Hematopoietic multipotent progenitor cell treated with erythropoietin and hydrocortisone succinate and interleukin-3 and kit ligand, for 15 days (in vitro differentiated cells): ENCODE data around the gene DLL4.
A peak's percentile ranks its signal among the peaks of the same experiment; 100 is the strongest.

Experiments used
- DNase-seq: peaks from one replicate; pipeline ENCODE4 v3.0.0-alpha.2; 2015; ENCODE audit warnings: low spot score

DLL4 gene

GRCh38 chr15:40941528-40942336 lies 12.6 kb downstream of the DLL4 start:
- peak; percentile 60 for DNase-seq

GRCh38 chr15:40942337-40942854 lies 13.3 kb downstream of the DLL4 start:
- no peak for DNase-seq

GRCh38 chr15:40942878-40943277 lies 13.7 kb downstream of the DLL4 start:
- DNase-seq = no peak

- DNase-seq = no peak
These were observed 14.7 kb downstream of the DLL4 start for GRCh38 chr15:40943764-40944365.

- no peak for DNase-seq
These were observed 15.6 kb downstream of the DLL4 start for GRCh38 chr15:40944510-40945296.

- no peak for DNase-seq
These were observed 19.8 kb downstream of the DLL4 start for GRCh38 chr15:40948706-40949473.

GRCh38 chr15:40949756-40950207 lies 20.6 kb downstream of the DLL4 start:
- no peak for DNase-seq

GRCh38 chr15:40951764-40952163 lies 22.6 kb downstream of the DLL4 start:
- no peak for DNase-seq

- peak; percentile 27 for DNase-seq
These were observed 23.3 kb downstream of the DLL4 start for GRCh38 chr15:40952301-40952900.

- DNase-seq = peak; percentile 97
These were observed 24.0 kb downstream of the DLL4 start, which contains the start of gene CHAC1 for GRCh38 chr15:40952901-40953712. Gene CHAC1 (plus strand): TSS chr15:40953471. CDS start chr15:40953584, 113 bp downstream.

- no peak for DNase-seq
These were observed 24.6 kb downstream of the DLL4 start for GRCh38 chr15:40953713-40954074.

GRCh38 chr15:40954158-40954848 lies 25.2 kb downstream of the DLL4 start:
- peak; percentile 15 for DNase-seq

- no peak for DNase-seq
These were observed 26.2 kb downstream of the DLL4 start for GRCh38 chr15:40955141-40955903.

- DNase-seq = no peak
These were observed 26.9 kb downstream of the DLL4 start for GRCh38 chr15:40955930-40956540.

GRCh38 chr15:40956541-40956982 lies 27.4 kb downstream of the DLL4 start:
- no peak for DNase-seq

- no peak for DNase-seq
These were observed 28.0 kb downstream of the DLL4 start for GRCh38 chr15:40957041-40957555.

GRCh38 chr15:40957581-40958051 lies 28.5 kb downstream of the DLL4 start:
- DNase-seq = no peak

- DNase-seq = no peak
These were observed 29.0 kb downstream of the DLL4 start for GRCh38 chr15:40958146-40958545.
